GM11168 (cell line): ENCODE measurements around the gene IRF2BPL.

Source experiments
- in situ Hi-C: fragments of 300-500 bp; cut with MboI; formaldehyde crosslinking; loops from one replicate; pipeline ENCODE4 v1.12.0; 2022; ENCODE audit warnings: low sequenced_read_pairs; ENCODE audit not compliant: unreplicated experiment

The IRF2BPL gene

GRCh38 chr14:76996563-76997146, 31.9 kb downstream of the IRF2BPL start:
- in situ Hi-C loops, result no loop called here

- in situ Hi-C loops, result no loop called here
These were observed 33.1 kb downstream of the IRF2BPL start for GRCh38 chr14:76995279-76996035.

- in situ Hi-C loops, result no loop called here
These were observed 34.8 kb downstream of the IRF2BPL start for GRCh38 chr14:76993752-76994151.

GRCh38 chr14:76990084-76990483, 38.4 kb downstream of the IRF2BPL start:
- in situ Hi-C loops, result no loop called here

GRCh38 chr14:76987956-76988520, 40.5 kb downstream of the IRF2BPL start:
- in situ Hi-C loops, result no loop called here

- in situ Hi-C loops, result no loop called here
These were observed 42.3 kb downstream of the IRF2BPL start for GRCh38 chr14:76986231-76986565.

- in situ Hi-C loops, result no loop called here
These were observed 42.8 kb downstream of the IRF2BPL start for GRCh38 chr14:76985540-76986230.

GRCh38 chr14:76984787-76985375, 43.6 kb downstream of the IRF2BPL start:
- in situ Hi-C loops, result no loop called here

- in situ Hi-C loops, result no loop called here
These were observed 44.2 kb downstream of the IRF2BPL start for GRCh38 chr14:76984297-76984696.

GRCh38 chr14:76981670-76982069, 46.8 kb downstream of the IRF2BPL start:
- in situ Hi-C loops, result no loop called here

- in situ Hi-C loops, result no loop called here
These were observed 50.5 kb downstream of the IRF2BPL start for GRCh38 chr14:76977793-76978720.

- in situ Hi-C loops, result no loop called here
These were observed 52.1 kb downstream of the IRF2BPL start for GRCh38 chr14:76976240-76977005.

GRCh38 chr14:76975812-76976211, 52.7 kb downstream of the IRF2BPL start:
- in situ Hi-C loops, result no loop called here

GRCh38 chr14:76975051-76975450, 53.5 kb downstream of the IRF2BPL start:
- in situ Hi-C loops, result no loop called here
